ENCODE results near the gene CADPS.

CADPS gene

GRCh38 chr3:62416144-62416543 is 459.1 kb downstream of the CADPS start:
- intact Hi-C loops (cut with micrococcal nuclease) = no loop called here
- no peaks in the 10 kb centered on the region for H3K9me3 Mint-ChIP-seq

GRCh38 chr3:62415312-62415801 is 459.9 kb downstream of the CADPS start:
- Mint-ChIP-seq H3K4me1 (ENCODE audit: low read depth) (no peaks in the 10 kb centered on the region), H3K27ac (no peak overlapping the region), H3K27me3 (peaks cover 2% of the 10 kb centered on the region), H3K4me3 (no peak overlapping the region), H3K36me3 (ENCODE audit: low read depth) (no peaks in the 10 kb centered on the region), H3K9me3 (no peaks in the 10 kb centered on the region)
- intact Hi-C loops (cut with micrococcal nuclease) = no loop called here

More at GRCh38 chr3:62416144-62416543, 459.1 kb downstream of the CADPS start:
- H3K4me3 Mint-ChIP-seq = no peak overlapping the region
- no peaks in the 10 kb centered on the region for H3K4me1 Mint-ChIP-seq (ENCODE audit: low read depth)
- no peaks in the 10 kb centered on the region for H3K36me3 Mint-ChIP-seq (ENCODE audit: low read depth)
- H3K27ac Mint-ChIP-seq = no peak overlapping the region
- peaks cover 2% of the 10 kb centered on the region for H3K27me3 Mint-ChIP-seq

GRCh38 chr3:62414786-62415185 is 460.4 kb downstream of the CADPS start:
- Mint-ChIP-seq H3K4me1 (ENCODE audit: low read depth) (no peaks in the 10 kb centered on the region), H3K9me3 (no peaks in the 10 kb centered on the region)

GRCh38 chr3:62413687-62414086 is 461.5 kb downstream of the CADPS start:
- H3K27me3 Mint-ChIP-seq = peaks cover 1% of the 10 kb centered on the region
- no peaks in the 10 kb centered on the region for H3K4me1 Mint-ChIP-seq (ENCODE audit: low read depth)
- H3K4me3 Mint-ChIP-seq = no peak overlapping the region
- intact Hi-C loops (cut with micrococcal nuclease) = no loop called here
- H3K36me3 Mint-ChIP-seq (ENCODE audit: low read depth) = no peaks in the 10 kb centered on the region
- H3K27ac Mint-ChIP-seq = no peak overlapping the region
- H3K9me3 Mint-ChIP-seq = no peaks in the 10 kb centered on the region

More at GRCh38 chr3:62414786-62415185, 460.4 kb downstream of the CADPS start:
- Mint-ChIP-seq H3K36me3 (ENCODE audit: low read depth) (no peaks in the 10 kb centered on the region), H3K27ac (no peak overlapping the region), H3K4me3 (no peak overlapping the region), H3K27me3 (peaks cover 2% of the 10 kb centered on the region)
- intact Hi-C loops (cut with micrococcal nuclease) = no loop called here

DNA sequence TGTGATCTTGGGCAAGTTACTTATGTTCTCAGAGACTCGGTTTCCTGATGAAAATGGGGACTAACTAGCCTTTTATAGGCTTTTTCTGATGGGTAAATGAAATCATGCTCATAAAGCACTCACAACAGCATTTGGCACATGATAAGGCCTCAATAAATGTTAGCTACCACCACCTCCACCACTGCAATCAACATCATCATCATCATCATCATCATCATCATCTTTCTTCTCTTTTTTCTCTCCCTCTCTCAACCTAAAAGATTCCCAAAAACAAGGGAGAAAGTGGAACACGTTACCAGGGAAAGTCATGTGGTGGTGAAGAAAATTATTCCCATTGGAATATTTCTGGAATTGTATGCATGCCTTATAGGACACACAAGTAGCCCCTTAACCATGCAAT is 468.3 kb downstream of the CADPS start:
- H3K9me3 Mint-ChIP-seq = no peaks in the 10 kb centered on the region
- H3K27ac Mint-ChIP-seq = no peak overlapping the region
- no peak overlapping the region for H3K4me3 Mint-ChIP-seq
- H3K4me1 Mint-ChIP-seq (ENCODE audit: low read depth) = no peaks in the 10 kb centered on the region
- H3K27me3 Mint-ChIP-seq = peaks cover 1% of the 10 kb centered on the region
- intact Hi-C loops (cut with micrococcal nuclease) = no loop called here
- H3K36me3 Mint-ChIP-seq (ENCODE audit: low read depth) = no peaks in the 10 kb centered on the region

DNA sequence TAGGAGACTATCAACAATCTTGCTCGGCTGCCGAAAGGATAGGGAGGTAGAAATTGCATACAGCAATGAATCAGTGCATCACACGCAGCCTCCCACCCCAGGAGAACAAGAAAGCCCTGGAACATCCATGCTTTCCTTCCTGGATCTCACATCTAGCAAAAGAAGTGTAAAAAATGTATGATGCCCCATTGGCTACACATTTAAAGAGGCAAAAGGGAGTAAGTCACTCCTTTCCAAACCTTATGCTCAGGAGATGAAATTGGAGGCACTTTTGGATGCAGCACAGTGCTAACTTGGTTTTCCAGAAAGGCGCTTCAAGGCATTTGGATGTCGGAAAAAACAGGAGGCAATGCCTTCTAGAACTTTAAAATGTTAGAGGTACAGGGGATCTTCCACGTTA is 469.6 kb downstream of the CADPS start:
- no peaks in the 10 kb centered on the region for H3K36me3 Mint-ChIP-seq (ENCODE audit: low read depth)
- intact Hi-C loops (cut with micrococcal nuclease) = no loop called here
- no peak overlapping the region for H3K4me3 Mint-ChIP-seq
- peaks cover 1% of the 10 kb centered on the region for H3K27me3 Mint-ChIP-seq
- H3K4me1 Mint-ChIP-seq (ENCODE audit: low read depth) = no peaks in the 10 kb centered on the region
- no peak overlapping the region for H3K27ac Mint-ChIP-seq
- H3K9me3 Mint-ChIP-seq = no peaks in the 10 kb centered on the region

DNA sequence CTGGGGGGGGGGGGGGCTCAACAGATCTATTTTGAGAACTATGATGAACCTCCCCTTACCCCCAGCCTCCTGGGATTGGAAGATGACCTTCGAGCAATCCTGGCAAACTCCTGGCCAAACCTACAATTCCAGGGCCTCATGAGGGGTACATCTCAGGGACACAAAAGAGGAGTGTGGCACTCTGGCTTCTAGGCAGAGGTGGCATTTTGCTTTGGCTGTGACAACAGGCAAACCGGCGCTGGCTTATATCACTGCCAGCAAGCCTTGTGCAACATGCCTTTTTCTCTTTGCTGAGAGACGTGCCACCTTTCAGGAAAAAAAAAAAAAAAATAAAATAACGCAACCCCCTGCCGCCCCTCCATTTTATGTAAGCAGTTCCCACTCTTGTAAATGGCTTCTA is 470.1 kb downstream of the CADPS start:
- no peaks in the 10 kb centered on the region for H3K9me3 Mint-ChIP-seq
- H3K4me3 Mint-ChIP-seq = no peak overlapping the region
- H3K36me3 Mint-ChIP-seq (ENCODE audit: low read depth) = no peaks in the 10 kb centered on the region
- intact Hi-C loops (cut with micrococcal nuclease) = no loop called here
- no peak overlapping the region for H3K27ac Mint-ChIP-seq
- no peaks in the 10 kb centered on the region for H3K4me1 Mint-ChIP-seq (ENCODE audit: low read depth)
- peaks cover 1% of the 10 kb centered on the region for H3K27me3 Mint-ChIP-seq

DNA sequence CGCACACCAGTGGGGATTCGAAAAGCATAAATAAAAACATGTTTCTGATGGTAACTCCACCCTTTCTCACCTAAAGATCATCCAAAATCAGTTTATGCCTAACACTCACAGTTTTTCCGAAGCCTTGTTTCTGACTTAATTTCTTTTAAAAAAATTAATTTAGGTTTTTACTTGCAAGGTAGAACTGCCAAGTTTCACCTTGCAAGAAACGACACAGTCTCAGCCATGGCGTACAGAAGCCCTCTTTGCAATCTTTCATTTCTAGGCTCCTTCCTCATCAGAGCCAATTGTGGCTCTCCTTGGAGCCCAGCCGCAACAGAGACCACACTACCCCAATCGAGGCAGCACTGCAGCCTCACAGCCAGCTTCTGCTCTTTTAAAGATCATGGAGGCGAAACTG is 470.9 kb downstream of the CADPS start:
- H3K9me3 Mint-ChIP-seq = no peaks in the 10 kb centered on the region
- H3K4me3 Mint-ChIP-seq = no peak overlapping the region
- H3K4me1 Mint-ChIP-seq (ENCODE audit: low read depth) = no peaks in the 10 kb centered on the region

DNA sequence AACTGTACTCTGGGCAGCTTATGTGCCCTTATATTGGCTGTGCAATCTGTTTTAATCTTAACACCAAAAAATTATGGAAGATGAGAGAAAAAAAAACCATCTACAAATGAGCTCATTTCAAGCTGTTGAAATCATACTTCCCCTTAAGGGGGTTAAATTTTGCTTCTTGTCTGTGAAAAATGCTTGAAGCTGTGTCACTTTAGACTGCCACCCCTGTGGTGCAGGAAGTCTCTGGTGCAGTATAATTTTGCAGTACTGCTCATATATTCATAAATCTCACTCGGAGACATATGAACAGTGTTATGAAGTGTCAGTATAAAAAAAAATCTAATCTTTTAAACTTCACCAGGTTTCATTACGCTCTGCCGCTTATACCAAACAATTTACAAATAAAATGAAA is 471.5 kb downstream of the CADPS start:
- Mint-ChIP-seq H3K9me3 (no peaks in the 10 kb centered on the region), H3K4me3 (no peak overlapping the region), H3K36me3 (ENCODE audit: low read depth) (no peaks in the 10 kb centered on the region), H3K27ac (no peak overlapping the region), H3K4me1 (ENCODE audit: low read depth) (no peaks in the 10 kb centered on the region), H3K27me3 (peaks cover 1% of the 10 kb centered on the region)
- intact Hi-C loops (cut with micrococcal nuclease) = no loop called here

More for the DNA sequence above, 470.9 kb downstream of the CADPS start:
- Mint-ChIP-seq H3K27me3 (peaks cover 1% of the 10 kb centered on the region), H3K27ac (no peak overlapping the region), H3K36me3 (ENCODE audit: low read depth) (no peaks in the 10 kb centered on the region)
- intact Hi-C loops (cut with micrococcal nuclease) = no loop called here

DNA sequence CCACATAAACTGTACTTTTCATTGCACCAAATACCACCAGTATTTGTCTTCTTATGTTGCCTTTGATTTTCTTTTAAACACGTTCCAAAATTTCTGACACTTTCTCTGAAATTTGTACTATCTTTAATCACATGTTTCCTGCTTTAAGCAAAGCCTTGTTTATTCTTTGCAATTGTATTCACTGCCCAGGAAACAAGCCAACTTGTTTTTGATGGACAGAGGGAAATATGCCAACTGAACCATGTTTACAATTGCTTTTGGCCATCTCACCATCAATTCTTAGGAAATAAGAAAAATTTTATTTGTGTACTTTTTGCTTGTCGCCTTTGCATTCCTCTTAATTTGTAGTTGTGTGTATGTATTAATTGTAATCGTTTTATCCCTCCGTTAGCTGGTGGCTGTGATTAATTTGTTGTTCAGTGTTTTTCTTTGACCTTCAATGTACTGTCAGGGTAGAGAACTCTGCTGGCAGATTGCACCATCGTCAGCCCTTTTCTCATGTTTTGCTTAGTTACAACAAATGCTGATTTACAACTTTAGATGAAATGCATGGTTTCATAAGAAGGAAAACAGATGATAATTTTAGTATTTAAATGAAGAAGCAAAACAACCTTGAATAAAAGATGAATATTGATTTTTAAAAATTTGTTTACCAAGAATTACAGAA is 482.5 kb downstream of the CADPS start:
- Mint-ChIP-seq H3K9me3 (no peaks in the 10 kb centered on the region), H3K27ac (no peak overlapping the region), H3K27me3 (peaks cover 4% of the 10 kb centered on the region), H3K4me1 (ENCODE audit: low read depth) (no peaks in the 10 kb centered on the region), H3K36me3 (ENCODE audit: low read depth) (no peaks in the 10 kb centered on the region), H3K4me3 (no peak overlapping the region)
- intact Hi-C loops (cut with micrococcal nuclease) = no loop called here

DNA sequence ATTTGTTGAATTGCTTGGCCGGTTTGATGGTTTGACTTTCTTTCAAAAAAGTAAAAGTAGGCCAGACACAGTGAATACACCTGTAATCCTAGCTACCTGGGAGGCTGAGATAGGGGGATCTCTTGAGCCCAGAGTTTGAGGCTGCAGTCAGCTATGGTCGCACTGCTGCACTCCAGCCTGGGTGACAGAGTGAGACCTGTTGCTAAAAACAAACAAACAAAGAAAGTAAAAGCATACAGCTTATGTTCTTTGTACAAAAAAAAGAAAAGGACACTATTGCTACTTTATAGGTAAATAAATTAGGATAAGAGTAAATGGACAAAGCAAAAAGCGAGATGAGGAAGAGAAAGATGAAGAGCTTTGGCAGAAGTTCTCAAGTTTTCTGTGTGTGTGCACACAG is 488.0 kb downstream of the CADPS start:
- no peak overlapping the region for H3K27ac Mint-ChIP-seq
- intact Hi-C loops (cut with micrococcal nuclease) = no loop called here
- no peak overlapping the region for H3K4me3 Mint-ChIP-seq
- no peaks in the 10 kb centered on the region for H3K9me3 Mint-ChIP-seq
- H3K27me3 Mint-ChIP-seq = peaks cover 10% of the 10 kb centered on the region
- no peaks in the 10 kb centered on the region for H3K36me3 Mint-ChIP-seq (ENCODE audit: low read depth)
- H3K4me1 Mint-ChIP-seq (ENCODE audit: low read depth) = no peaks in the 10 kb centered on the region

- no peak overlapping the region for H3K4me3 Mint-ChIP-seq
- no peaks in the 10 kb centered on the region for H3K4me1 Mint-ChIP-seq (ENCODE audit: low read depth)
- H3K36me3 Mint-ChIP-seq (ENCODE audit: low read depth) = no peaks in the 10 kb centered on the region
- H3K27ac Mint-ChIP-seq = no peak overlapping the region
- no peaks in the 10 kb centered on the region for H3K9me3 Mint-ChIP-seq
- H3K27me3 Mint-ChIP-seq = peaks cover 78% of the 10 kb centered on the region
- intact Hi-C loops (cut with micrococcal nuclease) = no loop called here
These were observed 495.9 kb downstream of the CADPS start for GRCh38 chr3:62379321-62379798.

DNA sequence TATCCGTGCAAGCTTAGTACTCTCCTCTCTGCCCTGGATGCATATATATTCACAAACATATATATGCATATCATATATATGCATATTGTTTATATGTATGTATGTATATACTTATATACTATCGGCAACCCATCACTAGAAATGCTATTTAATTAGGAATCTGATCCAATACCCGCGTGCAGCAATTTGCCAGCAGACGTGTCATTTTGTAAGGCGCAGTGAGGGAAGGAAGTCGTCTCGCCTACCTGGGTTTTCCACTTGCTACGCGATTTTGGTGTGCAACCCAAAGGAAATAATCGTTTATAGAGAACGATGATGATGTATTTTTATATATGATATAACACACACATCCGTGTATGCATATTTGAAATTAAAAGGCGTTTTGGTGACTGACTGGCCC is 496.3 kb downstream of the CADPS start:
- Mint-ChIP-seq H3K9me3 (no peaks in the 10 kb centered on the region), H3K27ac (no peak overlapping the region), H3K36me3 (ENCODE audit: low read depth) (no peaks in the 10 kb centered on the region), H3K27me3 (peaks cover 82% of the 10 kb centered on the region), H3K4me1 (ENCODE audit: low read depth) (peaks cover 4% of the 10 kb centered on the region), H3K4me3 (no peak overlapping the region)
- intact Hi-C loops (cut with micrococcal nuclease) = no loop called here

GRCh38 chr3:62378311-62378789 is 496.9 kb downstream of the CADPS start:
- intact Hi-C loops (cut with micrococcal nuclease) = no loop called here
- no peaks in the 10 kb centered on the region for H3K36me3 Mint-ChIP-seq (ENCODE audit: low read depth)
- no peak overlapping the region for H3K4me3 Mint-ChIP-seq

More at GRCh38 chr3:62378311-62378789, 496.9 kb downstream of the CADPS start:
- peaks cover 88% of the 10 kb centered on the region for H3K27me3 Mint-ChIP-seq
- H3K4me1 Mint-ChIP-seq (ENCODE audit: low read depth) = peaks cover 5% of the 10 kb centered on the region
- no peak overlapping the region for H3K27ac Mint-ChIP-seq
- no peaks in the 10 kb centered on the region for H3K9me3 Mint-ChIP-seq
